Osteoblast (primary cell): Measurements from ENCODE around the gene ADGRV1. TPM values are rescaled to one million over a fixed set of nuclear protein-coding genes. Genes with fewer than 3 reads are reported as not detected.

Source experiments
- DNase-seq: peaks from one replicate; pipeline ENCODE4 v3.0.0; 2011; ENCODE audit warnings: low spot score, mixed read lengths; ENCODE audit not compliant: insufficient read length; ENCODE audit errors: missing footprints
- H2AFZ ChIP-seq: 2 replicates; pipeline ENCODE4 v1.6.0; 2011; ENCODE audit warnings: mild to moderate bottlenecking, low read length
- H3K27ac ChIP-seq: 2 replicates; pipeline ENCODE4 v1.5.1; 2011; ENCODE audit warnings: mild to moderate bottlenecking, low read depth, low read length, moderate library complexity
- H3K27me3 ChIP-seq: 2 replicates; pipeline ENCODE4 v1.6.0; 2012; ENCODE audit warnings: mild to moderate bottlenecking, control low read depth, inconsistent platforms, low read length, moderate library complexity; ENCODE audit not compliant: insufficient read depth
- H3K36me3 ChIP-seq: 2 replicates; pipeline ENCODE4 v1.5.1; 2011; ENCODE audit warnings: mild to moderate bottlenecking, low read length, control low read depth, moderate library complexity; ENCODE audit not compliant: insufficient read depth
- H3K4me1 ChIP-seq: 2 replicates; pipeline ENCODE4 v1.5.1; 2011; ENCODE audit warnings: mild to moderate bottlenecking, low read length, control low read depth, moderate library complexity; ENCODE audit not compliant: insufficient read depth
- H3K4me2 ChIP-seq: 2 replicates; pipeline ENCODE4 v1.6.0; 2011; ENCODE audit warnings: mild to moderate bottlenecking, low read length; ENCODE audit not compliant: insufficient read depth
- H3K4me3 ChIP-seq: fragments of 200-600 bp; sonication (generic); 3 replicates; pipeline ENCODE4 v1.5.1; 2012; ENCODE audit warnings: mild to moderate bottlenecking, low read length, inconsistent platforms; ENCODE audit not compliant: insufficient read depth
- H3K79me2 ChIP-seq: 2 replicates; pipeline ENCODE4 v1.6.0; 2012; ENCODE audit warnings: mild to moderate bottlenecking, low read length, control low read depth, inconsistent platforms; ENCODE audit not compliant: insufficient read depth
- H3K9me3 ChIP-seq: 2 replicates; pipeline ENCODE4 v1.5.1; 2011; ENCODE audit warnings: low read depth, low read length, control low read depth
- H4K20me1 ChIP-seq: 2 replicates; pipeline ENCODE4 v1.6.0; 2012; ENCODE audit warnings: mild to moderate bottlenecking, low read length, control low read depth; ENCODE audit not compliant: insufficient read depth
- total RNA-seq: library from RNA; depleted of rRNA; stranded (reverse); fragments of >200 nt; gene quantifications from 2 replicates; pipeline ENCODE4 v1.2.3, GENCODE V29; 2012
- TF ChIP-seq, protein P1 (sequence below): IDR thresholded peaks from 2 replicates; pipeline ENCODE4 v1.5.1; 2011; ENCODE audit warnings: mild to moderate bottlenecking, low read depth, low read length, moderate library complexity; ENCODE audit errors: extremely low read depth

The ADGRV1 gene
- total RNA-seq, 1 donor = under 0.01 TPM

GRCh38 chr5:91158011-91158410, 599.4 kb downstream of the ADGRV1 start:
- Histone ChIP-seq H4K20me1 (no peaks in the 10 kb centered on the region), H3K4me1 (peaks cover 11% of the 10 kb centered on the region), H2AFZ (no peak overlapping the region), H3K27ac (no peak overlapping the region), H3K79me2 (no peaks in the 10 kb centered on the region), H3K4me3 (no peak overlapping the region), H3K27me3 (no peaks in the 10 kb centered on the region), H3K4me2 (no peak overlapping the region), H3K9me3 (no peaks in the 10 kb centered on the region), H3K36me3 (no peaks in the 10 kb centered on the region)
- TF ChIP-seq, protein P1, sequence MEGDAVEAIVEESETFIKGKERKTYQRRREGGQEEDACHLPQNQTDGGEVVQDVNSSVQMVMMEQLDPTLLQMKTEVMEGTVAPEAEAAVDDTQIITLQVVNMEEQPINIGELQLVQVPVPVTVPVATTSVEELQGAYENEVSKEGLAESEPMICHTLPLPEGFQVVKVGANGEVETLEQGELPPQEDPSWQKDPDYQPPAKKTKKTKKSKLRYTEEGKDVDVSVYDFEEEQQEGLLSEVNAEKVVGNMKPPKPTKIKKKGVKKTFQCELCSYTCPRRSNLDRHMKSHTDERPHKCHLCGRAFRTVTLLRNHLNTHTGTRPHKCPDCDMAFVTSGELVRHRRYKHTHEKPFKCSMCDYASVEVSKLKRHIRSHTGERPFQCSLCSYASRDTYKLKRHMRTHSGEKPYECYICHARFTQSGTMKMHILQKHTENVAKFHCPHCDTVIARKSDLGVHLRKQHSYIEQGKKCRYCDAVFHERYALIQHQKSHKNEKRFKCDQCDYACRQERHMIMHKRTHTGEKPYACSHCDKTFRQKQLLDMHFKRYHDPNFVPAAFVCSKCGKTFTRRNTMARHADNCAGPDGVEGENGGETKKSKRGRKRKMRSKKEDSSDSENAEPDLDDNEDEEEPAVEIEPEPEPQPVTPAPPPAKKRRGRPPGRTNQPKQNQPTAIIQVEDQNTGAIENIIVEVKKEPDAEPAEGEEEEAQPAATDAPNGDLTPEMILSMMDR = no peak
- no peak for DNase-seq

DNA sequence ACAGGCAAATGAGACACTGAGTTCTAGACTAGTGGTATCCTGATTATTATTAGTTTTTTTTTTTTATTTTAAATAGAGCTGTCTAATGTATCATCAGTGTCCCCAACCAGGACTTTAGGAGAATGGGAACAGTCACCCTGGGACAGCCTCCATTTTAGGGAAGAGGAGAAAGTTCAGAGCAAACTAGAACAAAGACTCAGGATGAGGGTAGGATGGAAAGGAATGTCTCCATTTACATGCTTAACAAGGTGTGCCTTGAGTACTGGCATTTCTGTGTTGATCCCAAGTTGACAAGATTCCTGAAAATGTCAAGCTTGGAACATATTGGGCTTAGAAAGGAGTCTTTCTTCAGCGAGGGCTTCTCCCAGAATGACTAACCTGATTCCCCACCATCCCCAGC, 601.0 kb downstream of the ADGRV1 start:
- Histone ChIP-seq H3K79me2 (no peaks in the 10 kb centered on the region), H3K36me3 (no peaks in the 10 kb centered on the region), H3K27me3 (no peaks in the 10 kb centered on the region), H3K9me3 (no peaks in the 10 kb centered on the region), H4K20me1 (no peaks in the 10 kb centered on the region), H3K4me1 (peaks cover 12% of the 10 kb centered on the region), H3K4me3 (no peak overlapping the region), H3K4me2 (no peak overlapping the region), H2AFZ (no peak overlapping the region), H3K27ac (no peak overlapping the region)
- TF ChIP-seq, protein P1 = no peak
- DNase-seq = no peak

DNA sequence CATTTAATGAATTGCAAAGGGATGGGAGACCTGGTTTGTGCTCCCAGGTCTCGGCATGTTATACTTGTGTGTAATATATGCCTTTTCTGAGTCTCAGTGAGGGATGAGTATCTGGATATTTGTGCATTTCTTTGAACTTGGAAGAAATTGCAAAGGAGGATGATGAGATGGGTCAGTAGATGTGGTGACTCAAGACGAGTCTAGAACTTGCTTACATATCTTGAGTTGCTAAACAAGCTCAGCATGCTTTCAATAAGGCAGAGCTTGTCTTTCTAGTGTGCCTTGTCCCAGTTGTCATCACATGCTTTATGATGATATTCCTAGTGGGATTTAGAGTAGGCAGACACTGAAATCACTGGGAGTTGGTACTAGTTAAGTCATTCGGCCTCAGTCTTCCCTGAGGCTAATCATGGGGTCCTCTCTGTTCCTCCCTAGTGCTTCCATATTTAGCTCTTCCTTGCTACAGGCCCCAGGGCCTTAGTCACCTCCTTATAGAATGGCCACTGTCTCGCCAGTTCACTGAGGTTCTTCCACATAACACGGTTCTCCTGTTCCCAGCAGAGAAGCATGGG, 602.2 kb downstream of the ADGRV1 start:
- H4K20me1 ChIP-seq = no peaks in the 10 kb centered on the region
- no peak overlapping the region for H2AFZ ChIP-seq
- no peaks in the 10 kb centered on the region for H3K9me3 ChIP-seq
- TF ChIP-seq, protein P1 = no peak
- no peaks in the 10 kb centered on the region for H3K27me3 ChIP-seq
- no peak overlapping the region for H3K4me2 ChIP-seq
- no peaks in the 10 kb centered on the region for H3K79me2 ChIP-seq
- DNase-seq = no peak
- H3K27ac ChIP-seq = no peak overlapping the region
- H3K4me3 ChIP-seq = no peak overlapping the region
- no peaks in the 10 kb centered on the region for H3K36me3 ChIP-seq
- H3K4me1 ChIP-seq = peaks cover 14% of the 10 kb centered on the region

DNA sequence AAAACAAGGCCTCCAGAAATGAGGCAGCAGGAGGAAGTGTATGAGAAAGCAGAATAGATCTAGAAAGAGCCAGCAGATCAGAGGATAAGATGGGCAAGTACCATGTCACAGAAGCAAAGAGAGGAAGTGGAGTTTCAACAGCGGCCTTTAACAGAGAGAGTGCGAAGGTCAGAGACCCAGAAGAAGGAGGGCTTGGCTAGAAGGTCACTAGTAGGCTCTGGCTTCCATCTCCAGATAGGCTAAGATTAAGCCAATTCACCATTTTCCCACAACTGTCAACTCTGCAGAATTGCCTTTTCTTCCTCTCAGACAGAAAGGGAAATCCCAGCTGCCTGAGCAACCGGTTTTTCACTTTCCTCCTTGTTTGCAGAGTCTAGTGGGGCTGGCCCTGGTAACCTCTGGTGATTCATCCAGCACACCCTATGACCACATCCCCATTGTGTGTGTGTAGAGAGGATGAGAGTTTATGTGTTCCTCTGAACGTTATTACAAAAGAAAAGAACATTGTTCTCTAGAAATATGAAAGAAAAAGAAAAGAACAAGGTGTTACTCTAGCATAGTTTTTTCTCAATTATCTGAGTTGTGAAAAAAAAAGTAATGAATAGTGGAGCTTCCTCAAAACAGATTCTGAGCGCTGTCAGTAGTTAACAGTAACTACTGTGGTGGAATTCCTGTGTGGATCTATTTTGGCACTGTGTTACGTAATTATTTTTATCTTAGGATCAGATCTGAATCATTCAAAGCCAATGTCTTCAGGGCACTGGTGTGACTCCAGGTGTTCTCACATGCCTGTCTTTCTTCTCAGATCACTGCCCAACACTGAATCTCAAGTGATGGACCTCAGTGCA, 604.2 kb downstream of the ADGRV1 start:
- H3K4me2 ChIP-seq = peak overlapping the region; percentile 10
- no peaks in the 10 kb centered on the region for H3K9me3 ChIP-seq
- H3K4me3 ChIP-seq = no peak overlapping the region
- no peaks in the 10 kb centered on the region for H3K27me3 ChIP-seq
- H3K4me1 ChIP-seq = peaks cover 21% of the 10 kb centered on the region
- peak; percentile 73 for DNase-seq
- peak overlapping the region; percentile 52 for H3K27ac ChIP-seq
- H3K79me2 ChIP-seq = no peaks in the 10 kb centered on the region
- no peaks in the 10 kb centered on the region for H3K36me3 ChIP-seq
- H2AFZ ChIP-seq = peak overlapping the region; percentile 33
- TF ChIP-seq, protein P1 = no peak
- H4K20me1 ChIP-seq = no peaks in the 10 kb centered on the region
